Chondrocyte (in vitro differentiated cells): ENCODE data around the gene ERI3. TPM values are rescaled to one million over a fixed set of nuclear protein-coding genes. Genes with fewer than 3 reads are reported as not detected.

Experiments
- DNase-seq: peaks from one replicate; pipeline ENCODE4 v3.0.0; 2021; ENCODE audit warnings: mixed read lengths, low spot score
- H3K27ac Mint-ChIP-seq: one replicate; pipeline ENCODE4 v1.8.0; 2021; ENCODE audit warnings: mild to moderate bottlenecking, moderate library complexity, mixed read lengths; ENCODE audit not compliant: unreplicated experiment
- H3K27me3 Mint-ChIP-seq: 2 replicates; pipeline ENCODE4 v1.8.0; 2021; ENCODE audit warnings: low read depth, mixed read lengths
- H3K36me3 Mint-ChIP-seq: 2 replicates; pipeline ENCODE4 v1.8.0; 2021; ENCODE audit warnings: low read depth, mixed read lengths
- H3K4me1 Mint-ChIP-seq: 2 replicates; pipeline ENCODE4 v1.8.0; 2021; ENCODE audit warnings: low read depth, mild to moderate bottlenecking, mixed read lengths
- H3K4me3 Mint-ChIP-seq: one replicate; pipeline ENCODE4 v1.8.0; 2021; ENCODE audit warnings: mild to moderate bottlenecking, moderate library complexity, mixed read lengths; ENCODE audit not compliant: unreplicated experiment
- H3K9me3 Mint-ChIP-seq: 2 replicates; pipeline ENCODE4 v1.8.0; 2021; ENCODE audit warnings: low read depth, mixed read lengths
- CTCF ChIP-seq: fragments of 200-600 bp; sonication (generic); IDR thresholded peaks from 2 replicates; pipeline ENCODE4 v1.5.0; 2021; ENCODE audit warnings: antibody characterized with exemption, mild to moderate bottlenecking, moderate library complexity
- total RNA-seq: library from RNA; stranded (reverse); gene quantifications from 3 replicates; pipeline ENCODE4 v1.2.1, GENCODE V29; 2021

The ERI3 gene
- total RNA-seq, 1 donor from 2014 or later, result 46.0 TPM

- no peak for DNase-seq
- Mint-ChIP-seq H3K36me3 (peaks cover under 1% of the 10 kb centered on the region), H3K27me3 (no peaks in the 10 kb centered on the region), H3K27ac (no peak overlapping the region), H3K4me3 (no peak overlapping the region), H3K9me3 (no peaks in the 10 kb centered on the region), H3K4me1 (no peaks in the 10 kb centered on the region)
- no peak for TF ChIP-seq CTCF
Measured at GRCh38 chr1:44265656-44266358, 89.2 kb downstream of the ERI3 start.

GRCh38 chr1:44264451-44264771, 90.6 kb downstream of the ERI3 start:
- no peaks in the 10 kb centered on the region for H3K4me1 Mint-ChIP-seq
- H3K9me3 Mint-ChIP-seq, result no peaks in the 10 kb centered on the region
- no peak for DNase-seq
- TF ChIP-seq CTCF, result no peak
- H3K4me3 Mint-ChIP-seq, result no peak overlapping the region
- H3K27me3 Mint-ChIP-seq, result no peaks in the 10 kb centered on the region
- no peak overlapping the region for H3K27ac Mint-ChIP-seq
- peaks cover 3% of the 10 kb centered on the region for H3K36me3 Mint-ChIP-seq

- Mint-ChIP-seq H3K27me3 (no peaks in the 10 kb centered on the region), H3K9me3 (no peaks in the 10 kb centered on the region), H3K4me3 (no peak overlapping the region), H3K36me3 (peaks cover 3% of the 10 kb centered on the region), H3K27ac (no peak overlapping the region), H3K4me1 (no peaks in the 10 kb centered on the region)
- DNase-seq, result no peak
- no peak for TF ChIP-seq CTCF
Measured at GRCh38 chr1:44263568-44264450, 91.2 kb downstream of the ERI3 start.

- no peak for TF ChIP-seq CTCF
Measured at GRCh38 chr1:44262816-44263567, 92.1 kb downstream of the ERI3 start.

GRCh38 chr1:44262414-44262813, 92.6 kb downstream of the ERI3 start:
- H3K4me1 Mint-ChIP-seq, result no peaks in the 10 kb centered on the region
- peaks cover 3% of the 10 kb centered on the region for H3K36me3 Mint-ChIP-seq
- TF ChIP-seq CTCF, result no peak
- no peaks in the 10 kb centered on the region for H3K27me3 Mint-ChIP-seq
- no peak overlapping the region for H3K4me3 Mint-ChIP-seq
- H3K27ac Mint-ChIP-seq, result no peak overlapping the region
- no peak for DNase-seq
- H3K9me3 Mint-ChIP-seq, result no peaks in the 10 kb centered on the region

More at GRCh38 chr1:44262816-44263567, 92.1 kb downstream of the ERI3 start:
- H3K36me3 Mint-ChIP-seq, result peaks cover 3% of the 10 kb centered on the region
- no peaks in the 10 kb centered on the region for H3K27me3 Mint-ChIP-seq
- no peak overlapping the region for H3K4me3 Mint-ChIP-seq
- H3K27ac Mint-ChIP-seq, result no peak overlapping the region
- no peaks in the 10 kb centered on the region for H3K9me3 Mint-ChIP-seq
- DNase-seq, result no peak
- no peaks in the 10 kb centered on the region for H3K4me1 Mint-ChIP-seq
